Naive B cell (primary cell): ENCODE results near the gene CPNE5. TPM values are rescaled to one million over a fixed set of nuclear protein-coding genes. Genes with fewer than 3 reads are reported as not detected.
A peak's percentile ranks its signal among the peaks of the same experiment; 100 is the strongest.

ENCODE experiments used
- ATAC-seq, 2 donors: fragments of 150-1000 bp; cut with Tn5 transposase; 2 replicates each; pipeline ENCODE4 v1.10.0; 2021; ENCODE audit warnings: low read depth in 2 of 2, mild to moderate bottlenecking in 2 of 2, moderate library complexity in 2 of 2
- DNase-seq: peaks from one replicate; pipeline ENCODE4 v3.0.0; 2022
- H3K27ac Mint-ChIP-seq, 6 donors: one replicate each; pipeline ENCODE4 v1.8.0; 2020 to 2022; ENCODE audit warnings: mild to moderate bottlenecking in 6 of 6, mixed read lengths in 6 of 6, moderate library complexity in 5 of 6, inconsistent platforms in 2 of 6
- H3K27me3 Mint-ChIP-seq, 3 donors: one replicate each; pipeline ENCODE4 v1.8.0; 2021 to 2022; ENCODE audit warnings: mixed read lengths in 3 of 3, mild to moderate bottlenecking in 1 of 3
- H3K36me3 Mint-ChIP-seq, 2 donors: one replicate each; pipeline ENCODE4 v1.8.0; 2020 to 2022; ENCODE audit warnings: mixed read lengths in 2 of 2, inconsistent platforms in 1 of 2, mild to moderate bottlenecking in 1 of 2
- H3K4me1 Mint-ChIP-seq, 3 donors: one replicate each; pipeline ENCODE4 v1.8.0; 2020 to 2022; ENCODE audit warnings: mixed read lengths in 3 of 3, inconsistent platforms in 1 of 3, mild to moderate bottlenecking in 1 of 3, moderate library complexity in 1 of 3
- H3K4me3 Mint-ChIP-seq, 8 donors: one replicate each; pipeline ENCODE4 v1.8.0; 2020 to 2022; ENCODE audit warnings: mild to moderate bottlenecking in 8 of 8, mixed read lengths in 8 of 8, moderate library complexity in 8 of 8, inconsistent platforms in 2 of 8
- H3K9me3 Mint-ChIP-seq, 7 donors: one replicate each; pipeline ENCODE4 v1.8.0; 2020 to 2022; ENCODE audit warnings: mixed read lengths in 7 of 7, mild to moderate bottlenecking in 5 of 7, inconsistent platforms in 2 of 7, moderate library complexity in 1 of 7
- polyA plus RNA-seq, 6 donors: library from polyadenylated mRNA; unstranded; fragments of 300-500 nt; fragmentation: Illumina TruSeq; gene quantifications; one replicate each; pipeline ENCODE4 v1.2.3, GENCODE V29; 2021; ENCODE audit warnings: low read depth in 6 of 6

CPNE5 gene
- polyA plus RNA-seq, 6 donors from 2014 or later, result 56.9 to 105 (median 92.2) TPM

GRCh38 chr6:36744304-36744673, 95.0 kb downstream of the CPNE5 start:
- peaks cover 0 to 4% (median under 1%) of the 10 kb centered on the region in 7 donors for H3K9me3 Mint-ChIP-seq
- H3K4me3 Mint-ChIP-seq, result peak overlapping the region in 7 of 8 donors; percentile 60 to 89 (median 82)
- DNase-seq, result no peak
- H3K27me3 Mint-ChIP-seq, result no peaks in the 10 kb centered on the region
- H3K36me3 Mint-ChIP-seq, result peaks cover 16 to 58% of the 10 kb centered on the region in 2 donors
- H3K4me1 Mint-ChIP-seq, result peaks cover 58 to 69% (median 68%) of the 10 kb centered on the region in 3 donors
- ATAC-seq, result peak in 1 of 2 donors; percentile 6
- peak overlapping the region in 5 of 6 donors; percentile 20 to 85 (median 80) for H3K27ac Mint-ChIP-seq

DNA sequence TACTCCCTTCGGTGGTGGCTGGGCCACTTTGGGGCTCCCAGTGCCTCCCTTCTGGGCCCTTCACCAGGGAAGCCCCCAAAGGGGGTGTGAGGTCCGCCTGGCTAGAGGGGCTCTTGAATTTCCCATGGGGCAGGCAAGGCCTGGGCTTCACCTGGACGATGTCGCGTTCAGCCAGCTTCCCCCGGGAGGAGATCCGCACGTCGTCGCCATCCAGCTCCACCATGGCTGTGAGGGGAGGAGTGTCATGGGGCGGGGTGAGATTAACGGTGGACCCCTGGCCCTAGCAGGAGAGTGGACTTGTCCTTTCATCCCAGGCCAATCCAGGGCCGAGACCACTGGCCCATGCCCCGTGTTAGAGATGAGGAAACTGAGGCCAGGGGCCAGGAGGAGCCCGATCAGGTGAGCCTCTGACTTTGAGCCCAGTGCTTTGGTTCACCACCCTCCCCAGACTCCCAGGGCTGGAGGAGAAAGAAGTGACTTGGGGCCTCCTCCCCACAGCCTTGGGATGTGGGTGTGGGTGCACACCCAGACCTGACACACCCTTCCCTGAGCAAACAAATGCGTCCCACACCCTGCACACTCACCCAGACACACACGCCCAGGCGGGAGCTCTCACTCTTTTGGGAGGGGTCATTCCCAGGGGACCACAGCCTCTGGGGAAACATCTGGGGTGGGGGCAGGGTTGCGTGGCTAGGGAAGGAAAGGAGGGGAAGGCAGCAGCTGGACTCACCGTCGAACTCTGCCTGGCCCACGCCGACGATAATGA, 95.5 kb downstream of the CPNE5 start:
- Mint-ChIP-seq H3K27ac (peak overlapping the region in 4 of 6 donors; percentile 73 to 85 (median 82)), H3K4me3 (peak overlapping the region in 6 of 8 donors; percentile 60 to 89 (median 82)), H3K27me3 (no peaks in the 10 kb centered on the region), H3K9me3 (peaks cover 0 to 4% (median 0%) of the 10 kb centered on the region in 7 donors), H3K36me3 (peaks cover 14 to 52% of the 10 kb centered on the region in 2 donors), H3K4me1 (peaks cover 55 to 70% (median 68%) of the 10 kb centered on the region in 3 donors)
- ATAC-seq, result peak in 1 of 2 donors; percentile 22
- DNase-seq, result no peak

- peak overlapping the region in 4 of 6 donors; percentile 28 to 96 (median 74) for H3K27ac Mint-ChIP-seq
Observed at GRCh38 chr6:36743032-36743431, 96.2 kb downstream of the CPNE5 start.

DNA sequence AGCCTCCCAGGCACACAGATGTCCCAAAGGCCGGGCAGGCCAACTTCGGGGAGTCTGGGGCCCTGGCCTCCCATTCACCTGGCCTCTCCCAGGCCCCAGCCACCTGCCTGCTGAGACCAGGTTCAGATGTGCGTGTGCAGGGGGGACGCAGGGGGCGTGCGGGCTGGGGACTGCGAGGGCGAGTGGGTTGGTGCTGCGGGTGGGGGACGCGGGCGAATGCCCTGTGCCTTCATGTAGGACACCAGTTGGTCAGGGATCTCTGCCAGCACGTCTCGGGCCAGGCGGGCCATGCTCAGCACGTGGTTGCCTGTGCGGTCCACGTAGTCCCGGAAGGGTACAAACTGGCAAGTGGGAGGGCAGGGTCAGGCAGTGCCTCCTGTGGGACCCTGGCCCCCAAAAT, 97.1 kb downstream of the CPNE5 start:
- Mint-ChIP-seq H3K9me3 (no peaks in the 10 kb centered on the region), H3K27ac (peak overlapping the region in 2 of 6 donors; percentile 49 to 87), H3K4me1 (peaks cover 63 to 78% (median 72%) of the 10 kb centered on the region in 3 donors), H3K4me3 (peak overlapping the region in 1 of 8 donors; percentile 25), H3K36me3 (peaks cover 14 to 42% of the 10 kb centered on the region in 2 donors), H3K27me3 (no peaks in the 10 kb centered on the region)
- DNase-seq (no peak), ATAC-seq (no peak)

More at GRCh38 chr6:36743032-36743431, 96.2 kb downstream of the CPNE5 start:
- peaks cover 59 to 72% (median 69%) of the 10 kb centered on the region in 3 donors for H3K4me1 Mint-ChIP-seq
- DNase-seq, result no peak
- H3K9me3 Mint-ChIP-seq, result no peaks in the 10 kb centered on the region
- no peak for ATAC-seq
- H3K4me3 Mint-ChIP-seq, result peak overlapping the region in 5 of 8 donors; percentile 17 to 85 (median 61)
- H3K36me3 Mint-ChIP-seq, result peaks cover 14 to 46% of the 10 kb centered on the region in 2 donors
- H3K27me3 Mint-ChIP-seq, result no peaks in the 10 kb centered on the region

GRCh38 chr6:36740818-36741179, 98.4 kb downstream of the CPNE5 start:
- Mint-ChIP-seq H3K9me3 (no peaks in the 10 kb centered on the region), H3K36me3 (peaks cover 14 to 34% of the 10 kb centered on the region in 2 donors), H3K4me1 (peaks cover 57 to 73% (median 65%) of the 10 kb centered on the region in 3 donors), H3K27me3 (no peaks in the 10 kb centered on the region), H3K4me3 (peak overlapping the region in 7 of 8 donors; percentile 59 to 85 (median 73)), H3K27ac (peak overlapping the region; percentile 64 to 95 (median 90))
- ATAC-seq, result peak in 1 of 2 donors; percentile 51
- no peak for DNase-seq

GRCh38 chr6:36739947-36740817, 99.1 kb downstream of the CPNE5 start:
- no peak for DNase-seq
- H3K27ac Mint-ChIP-seq, result peak overlapping the region; percentile 64 to 95 (median 90)
- peak overlapping the region in 7 of 8 donors; percentile 59 to 85 (median 73) for H3K4me3 Mint-ChIP-seq
- peaks cover 57 to 73% (median 66%) of the 10 kb centered on the region in 3 donors for H3K4me1 Mint-ChIP-seq
- no peaks in the 10 kb centered on the region for H3K9me3 Mint-ChIP-seq
- ATAC-seq, result peak; percentile 77 to 80
- H3K36me3 Mint-ChIP-seq, result peaks cover 14 to 33% of the 10 kb centered on the region in 2 donors
- no peaks in the 10 kb centered on the region for H3K27me3 Mint-ChIP-seq

GRCh38 chr6:36738108-36738507, 101.1 kb downstream of the CPNE5 start:
- H3K4me3 Mint-ChIP-seq, result no peak overlapping the region
- DNase-seq (no peak), ATAC-seq (no peak)
- H3K27ac Mint-ChIP-seq, result peak overlapping the region in 3 of 6 donors; percentile 16 to 87 (median 44)
- H3K27me3 Mint-ChIP-seq, result no peaks in the 10 kb centered on the region
- peaks cover 48 to 66% (median 58%) of the 10 kb centered on the region in 3 donors for H3K4me1 Mint-ChIP-seq
- H3K9me3 Mint-ChIP-seq, result no peaks in the 10 kb centered on the region
- peaks cover 4 to 17% of the 10 kb centered on the region in 2 donors for H3K36me3 Mint-ChIP-seq

- no peaks in the 10 kb centered on the region for H3K9me3 Mint-ChIP-seq
- H3K27ac Mint-ChIP-seq, result no peak overlapping the region
- ATAC-seq (no peak), DNase-seq (no peak)
- peak overlapping the region in 1 of 8 donors; percentile 43 for H3K4me3 Mint-ChIP-seq
- H3K27me3 Mint-ChIP-seq, result no peaks in the 10 kb centered on the region
- H3K4me1 Mint-ChIP-seq, result peaks cover 40 to 58% (median 51%) of the 10 kb centered on the region in 3 donors
- peaks cover 0 to 8% of the 10 kb centered on the region in 2 donors for H3K36me3 Mint-ChIP-seq
Observed at GRCh38 chr6:36737043-36737785, 102.0 kb downstream of the CPNE5 start.

GRCh38 chr6:36735110-36736071, 103.9 kb downstream of the CPNE5 start:
- ATAC-seq (peak; percentile 96 to 98), DNase-seq (peak; percentile 57)
- Mint-ChIP-seq H3K4me1 (peaks cover 38 to 43% (median 43%) of the 10 kb centered on the region in 3 donors), H3K27ac (peak overlapping the region; percentile 54 to 96 (median 84)), H3K27me3 (no peaks in the 10 kb centered on the region), H3K36me3 (peaks cover 0 to 5% of the 10 kb centered on the region in 2 donors), H3K9me3 (no peaks in the 10 kb centered on the region), H3K4me3 (peak overlapping the region; percentile 4 to 91 (median 82))

DNA sequence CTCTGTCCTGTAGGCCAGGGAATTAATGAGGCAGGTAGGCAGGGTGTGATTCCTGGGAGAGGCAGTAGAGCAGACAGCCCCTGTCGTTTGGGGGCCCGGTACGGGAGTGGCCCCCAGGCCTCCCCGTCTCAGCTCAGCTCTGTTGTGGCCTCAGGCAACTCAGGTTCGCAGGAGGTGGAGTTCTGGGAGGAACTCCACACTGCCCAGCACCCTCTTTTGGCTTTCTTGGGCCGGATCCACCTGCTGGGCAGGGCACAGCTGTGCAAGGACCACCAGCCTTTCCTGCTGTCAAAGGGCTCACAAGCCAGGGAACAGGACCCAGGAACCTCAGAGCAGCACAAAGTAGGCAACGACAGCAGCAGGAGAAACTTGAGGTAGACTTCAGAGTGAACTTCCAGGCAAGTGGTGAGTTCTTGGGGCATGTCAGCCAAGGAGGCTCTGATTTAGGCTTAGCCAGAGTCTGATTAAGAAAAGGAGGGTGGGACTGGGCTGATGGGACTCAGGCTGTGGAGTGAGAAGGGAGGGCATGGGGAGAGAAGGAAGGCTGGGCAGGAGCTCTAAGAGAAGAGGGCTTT, 104.7 kb downstream of the CPNE5 start:
- peak overlapping the region; percentile 4 to 91 (median 82) for H3K4me3 Mint-ChIP-seq
- H3K9me3 Mint-ChIP-seq, result no peaks in the 10 kb centered on the region
- H3K27me3 Mint-ChIP-seq, result no peaks in the 10 kb centered on the region
- peak overlapping the region; percentile 54 to 96 (median 84) for H3K27ac Mint-ChIP-seq
- no peak for DNase-seq
- H3K36me3 Mint-ChIP-seq, result no peaks in the 10 kb centered on the region
- ATAC-seq, result no peak
- H3K4me1 Mint-ChIP-seq, result peaks cover 33 to 36% (median 35%) of the 10 kb centered on the region in 3 donors

DNA sequence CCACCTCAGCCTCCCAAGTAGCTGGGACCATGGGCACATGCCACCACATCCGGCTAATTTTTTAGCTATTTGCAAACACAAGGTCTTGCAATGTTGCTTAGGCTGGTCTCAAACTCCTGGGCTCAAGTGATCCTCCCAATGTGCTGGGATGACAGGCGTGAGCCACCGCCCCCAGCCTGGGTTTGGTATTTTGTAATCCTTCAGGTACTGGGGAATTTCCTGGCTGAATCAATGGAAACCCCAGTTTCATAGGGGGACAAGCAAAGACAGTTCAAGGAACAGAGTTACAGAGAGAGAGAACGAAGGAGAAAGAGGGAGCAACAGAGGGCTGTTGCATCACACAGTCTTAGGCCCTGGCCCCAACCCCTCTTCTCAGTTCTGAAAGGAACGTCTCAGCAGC, 105.9 kb downstream of the CPNE5 start:
- Mint-ChIP-seq H3K9me3 (no peaks in the 10 kb centered on the region), H3K4me3 (peak overlapping the region in 3 of 8 donors; percentile 25 to 63 (median 29)), H3K4me1 (peaks cover 32 to 39% (median 39%) of the 10 kb centered on the region in 3 donors), H3K27me3 (no peaks in the 10 kb centered on the region), H3K36me3 (no peaks in the 10 kb centered on the region), H3K27ac (peak overlapping the region in 2 of 6 donors; percentile 26 to 70)
- ATAC-seq (no peak), DNase-seq (no peak)
